Body of pancreas (tissue), 4 donors: ENCODE measurements around the gene KCNJ14.

Source experiments
- POLR2A ChIP-seq, 3 donors: fragments of 450-650 bp; IDR thresholded peaks; one replicate each; pipeline ENCODE4 v1.6.1; 2016; ENCODE audit warnings: antibody characterized with exemption in 3 of 3, mild to moderate bottlenecking in 2 of 3
- TF ChIP-seq, protein P1 (sequence below), 7 experiments: fragments of 450-650 bp in 4 of 7; fragments of 200-600 bp in 3 of 7; sonication (generic) in 3 of 7; IDR thresholded peaks; one replicate each; pipeline ENCODE4 v1.5.1; 2016 to 2019; ENCODE audit warnings: antibody characterized with exemption in 7 of 7

DNA sequence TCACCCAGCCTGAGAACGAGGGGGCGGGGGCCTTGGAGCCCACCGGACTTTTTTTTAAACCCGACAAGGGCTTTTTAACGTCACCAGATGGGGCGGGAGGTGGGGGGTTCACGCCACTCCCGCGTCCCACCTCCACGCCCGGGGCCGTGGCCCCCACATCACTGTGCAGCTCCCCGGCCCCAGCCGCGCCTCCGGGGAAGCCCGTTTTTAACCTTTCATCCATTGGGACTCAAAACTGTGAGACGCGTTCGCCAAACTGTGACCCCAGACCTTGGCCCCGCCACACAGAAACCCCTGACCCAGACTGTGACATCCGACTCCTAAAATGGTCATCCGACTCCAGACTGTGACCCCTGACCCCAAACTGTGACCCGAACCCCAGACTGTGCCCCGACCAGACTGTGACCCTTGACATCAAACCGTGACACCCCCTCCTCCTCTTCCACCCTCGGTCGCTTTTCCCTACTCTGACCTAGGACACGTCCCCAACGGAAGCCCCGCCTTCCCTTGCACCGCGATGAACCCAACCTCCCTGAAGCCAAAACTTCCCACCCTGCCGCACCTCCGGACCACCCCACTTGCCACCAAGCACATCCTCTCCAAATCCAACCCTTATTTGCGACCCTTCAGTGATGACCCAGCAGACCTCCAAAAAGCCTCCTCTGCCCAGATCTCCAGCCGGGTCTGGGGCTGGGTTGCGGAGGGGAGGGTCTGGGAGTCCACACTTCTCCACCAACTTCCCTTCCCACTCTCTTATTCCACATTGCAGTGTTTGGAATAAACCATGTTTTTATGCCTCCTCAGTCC lies 11.0 kb upstream of the KCNJ14 start:
- TF ChIP-seq, protein P1, sequence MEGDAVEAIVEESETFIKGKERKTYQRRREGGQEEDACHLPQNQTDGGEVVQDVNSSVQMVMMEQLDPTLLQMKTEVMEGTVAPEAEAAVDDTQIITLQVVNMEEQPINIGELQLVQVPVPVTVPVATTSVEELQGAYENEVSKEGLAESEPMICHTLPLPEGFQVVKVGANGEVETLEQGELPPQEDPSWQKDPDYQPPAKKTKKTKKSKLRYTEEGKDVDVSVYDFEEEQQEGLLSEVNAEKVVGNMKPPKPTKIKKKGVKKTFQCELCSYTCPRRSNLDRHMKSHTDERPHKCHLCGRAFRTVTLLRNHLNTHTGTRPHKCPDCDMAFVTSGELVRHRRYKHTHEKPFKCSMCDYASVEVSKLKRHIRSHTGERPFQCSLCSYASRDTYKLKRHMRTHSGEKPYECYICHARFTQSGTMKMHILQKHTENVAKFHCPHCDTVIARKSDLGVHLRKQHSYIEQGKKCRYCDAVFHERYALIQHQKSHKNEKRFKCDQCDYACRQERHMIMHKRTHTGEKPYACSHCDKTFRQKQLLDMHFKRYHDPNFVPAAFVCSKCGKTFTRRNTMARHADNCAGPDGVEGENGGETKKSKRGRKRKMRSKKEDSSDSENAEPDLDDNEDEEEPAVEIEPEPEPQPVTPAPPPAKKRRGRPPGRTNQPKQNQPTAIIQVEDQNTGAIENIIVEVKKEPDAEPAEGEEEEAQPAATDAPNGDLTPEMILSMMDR (IDR thresholded peaks at IDR 0.05): no peak
- no peak for TF ChIP-seq POLR2A (IDR thresholded peaks at IDR 0.05)
